Adrenal gland (tissue), 19 donors: ENCODE results near the gene FAF1. TPM values are rescaled to one million over a fixed set of nuclear protein-coding genes. Genes with fewer than 3 reads are reported as not detected.
A peak's percentile ranks its signal among the peaks of the same experiment; 100 is the strongest.
"Not testable (repeated sequence)": the region's sequence is repeated elsewhere in the genome, so short reads cannot be mapped to it uniquely, and the experiment has no call there.

Experiments used
- DNase-seq, 7 donors: peaks; one replicate each; pipeline ENCODE4 v3.0.0-alpha.2; 2019 to 2020
- H3K27ac ChIP-seq, 5 donors: fragments of 200-600 bp; sonication (generic) in 4 of 5; 1 replicate in 3 of 5; 2 replicates in 2 of 5; pipeline versions ENCODE4 v1.5.1 to v1.8.0; 2016 to 2020; ENCODE audit warnings: mild to moderate bottlenecking in 1 of 5
- H3K27me3 ChIP-seq: fragments of 200-600 bp; 2 replicates; pipeline ENCODE4 v1.8.0; 2021
- H3K36me3 ChIP-seq, 2 donors: fragments of 200-600 bp; replicated peaks in 1 of 2; 1 replicate in 1 of 2; 2 replicates in 1 of 2; pipeline versions ENCODE4 v1.5.1 to v1.8.0; 2018 to 2022
- H3K4me1 ChIP-seq, 2 donors: fragments of 200-600 bp; replicated peaks in 1 of 2; 1 replicate in 1 of 2; 2 replicates in 1 of 2; pipeline versions ENCODE4 v1.5.1 to v1.8.0; 2018 to 2021
- H3K4me3 ChIP-seq, 4 donors: fragments of 200-600 bp; sonication (generic) in 3 of 4; one replicate each; pipeline ENCODE4 v1.5.1; 2016 to 2018
- H3K9me3 ChIP-seq, 3 donors: fragments of 200-600 bp; sonication (generic) in 1 of 3; replicated peaks in 1 of 3; 1 replicate in 2 of 3; 2 replicates in 1 of 3; pipeline versions ENCODE4 v1.5.1 to v1.8.0; 2016 to 2021
- POLR2A ChIP-seq, 2 donors: fragments of 450-650 bp; IDR thresholded peaks; one replicate each; pipeline ENCODE4 v1.6.1; 2017; ENCODE audit warnings: antibody characterized with exemption in 2 of 2, mild to moderate bottlenecking in 2 of 2, moderate library complexity in 1 of 2
- WGBS, 4 donors: extraction: QIAGEN DNeasy Blood & Tissue Kit in 2 of 4; methylation state at CpG; one replicate each; pipeline versions ENCODE4 v1.1.5 to v1.1.7; 2013 to 2017; 5-methylcytosine and 5-hydroxymethylcytosine counted together
- intact Hi-C, 2 donors: fragments of 100-400 bp; cut with DNase I; formaldehyde crosslinking; loops; one replicate each; pipeline versions ENCODE4 v1.14.1 to v1.15.0; 2022 to 2023
- long read RNA-seq, 10 donors: library from polyadenylated mRNA in 3 of 10; unstranded in 2 of 10; stranded (forward) in 1 of 10; transcript quantifications; one replicate each; pipeline ENCODE4 v2.0.0 and lab custom pipeline, GENCODE V29; 2021 to 2026
- polyA plus RNA-seq, 3 donors: library from polyadenylated mRNA; stranded (reverse); fragments of 200-250 nt in 2 of 3; fragments of 350-450 nt in 1 of 3; fragmentation: Illumina TruSeq in 1 of 3; extraction: RNeasy Lipid Tissue Mini Kit (QIAGEN cat#74804) in 1 of 3; gene quantifications; one replicate each; pipeline ENCODE4 v1.2.3, GENCODE V29; 2013 to 2014
- total RNA-seq, 9 donors: library from RNA; depleted of rRNA in 4 of 9; stranded (reverse); fragments of >200 nt in 4 of 9; fragments of 120-200 nt in 1 of 9; fragmentation: NEBNext Ultra II Directional in 1 of 9; extraction: Animal tissue kit (Norgen Biotek cat#: 25700) in 1 of 9; gene quantifications; one replicate each; pipeline versions ENCODE4 v1.1.0 to v1.2.4, GENCODE V29; 2013 to 2023
- TF ChIP-seq, protein P1 (sequence below), 6 experiments: fragments of 450-650 bp in 4 of 6; fragments of 200-600 bp in 2 of 6; sonication (generic) in 1 of 6; IDR thresholded peaks; 1 replicate in 5 of 6; 2 replicates in 1 of 6; pipeline versions ENCODE4 v1.5.1 to v1.8.0; 2016 to 2021; ENCODE audit warnings: antibody characterized with exemption in 6 of 6, mild to moderate bottlenecking in 2 of 6, moderate library complexity in 1 of 6
- donor health status: healthy with polysubstance abuse.
- donor health status: Bipolar disorder and iron deficiency.
- donor health status: DM: yes; HTN: yes; CAD: no.
- donor health status: DM: no; HTN: no; CAD: no.
- donor health status: DM: no; HTN: no; CAD: no.
- donor health status: DM: yes; HTN: yes; CAD: no.

The FAF1 gene
- total RNA-seq (10 to 100 TPM; 25.2 to 88.4 (median 48.0) TPM), polyA plus RNA-seq (10 to 100 TPM; 23.4 to 79.9 (median 24.7) TPM)
- long read RNA-seq, donor 1, full-length matches to known transcripts = 2 of 2 reads
- long read RNA-seq, donor 1, partial matches to known transcripts = 0 of 2 reads
- long read RNA-seq, donor 1, other reads (novel, unspliced or antisense) = 0 of 2 reads
- long read RNA-seq, donor 2, full-length matches to known transcripts = 5 of 5 reads
- long read RNA-seq, donor 2, partial matches to known transcripts = 0 of 5 reads
- long read RNA-seq, donor 2, other reads (novel, unspliced or antisense) = 0 of 5 reads
- long read RNA-seq, donor 3, full-length matches to known transcripts = 3 of 3 reads
- long read RNA-seq, donor 3, partial matches to known transcripts = 0 of 3 reads
- long read RNA-seq, donor 3, other reads (novel, unspliced or antisense) = 0 of 3 reads
- long read RNA-seq, donor 4, full-length matches to known transcripts = 1 of 6 reads
- long read RNA-seq, donor 4, partial matches to known transcripts = 3 of 6 reads
- long read RNA-seq, donor 4, other reads (novel, unspliced or antisense) = 2 of 6 reads
- long read RNA-seq, donor 5, full-length matches to known transcripts = 109 of 118 reads
- long read RNA-seq, donor 5, partial matches to known transcripts = 1 of 118 reads
- long read RNA-seq, donor 5, other reads (novel, unspliced or antisense) = 8 of 118 reads
- long read RNA-seq, donor 6, partial matches to known transcripts = 3 of 7 reads
- long read RNA-seq, donor 6, other reads (novel, unspliced or antisense) = 4 of 7 reads
- long read RNA-seq, donor 7, full-length matches to known transcripts = 6 of 6 reads
- long read RNA-seq, donor 7, partial matches to known transcripts = 0 of 6 reads
- long read RNA-seq, donor 7, other reads (novel, unspliced or antisense) = 0 of 6 reads
- long read RNA-seq, donor 8, full-length matches to known transcripts = 4 of 4 reads
- long read RNA-seq, donor 8, partial matches to known transcripts = 0 of 4 reads
- long read RNA-seq, donor 8, other reads (novel, unspliced or antisense) = 0 of 4 reads
- long read RNA-seq, donor 9, full-length matches to known transcripts = 2 of 2 reads
- long read RNA-seq, donor 9, partial matches to known transcripts = 0 of 2 reads
- long read RNA-seq, donor 9, other reads (novel, unspliced or antisense) = 0 of 2 reads
- long read RNA-seq, donor 10, full-length matches to known transcripts = 3 of 3 reads
- long read RNA-seq, donor 10, partial matches to known transcripts = 0 of 3 reads
- long read RNA-seq, donor 10, other reads (novel, unspliced or antisense) = 0 of 3 reads

DNA sequence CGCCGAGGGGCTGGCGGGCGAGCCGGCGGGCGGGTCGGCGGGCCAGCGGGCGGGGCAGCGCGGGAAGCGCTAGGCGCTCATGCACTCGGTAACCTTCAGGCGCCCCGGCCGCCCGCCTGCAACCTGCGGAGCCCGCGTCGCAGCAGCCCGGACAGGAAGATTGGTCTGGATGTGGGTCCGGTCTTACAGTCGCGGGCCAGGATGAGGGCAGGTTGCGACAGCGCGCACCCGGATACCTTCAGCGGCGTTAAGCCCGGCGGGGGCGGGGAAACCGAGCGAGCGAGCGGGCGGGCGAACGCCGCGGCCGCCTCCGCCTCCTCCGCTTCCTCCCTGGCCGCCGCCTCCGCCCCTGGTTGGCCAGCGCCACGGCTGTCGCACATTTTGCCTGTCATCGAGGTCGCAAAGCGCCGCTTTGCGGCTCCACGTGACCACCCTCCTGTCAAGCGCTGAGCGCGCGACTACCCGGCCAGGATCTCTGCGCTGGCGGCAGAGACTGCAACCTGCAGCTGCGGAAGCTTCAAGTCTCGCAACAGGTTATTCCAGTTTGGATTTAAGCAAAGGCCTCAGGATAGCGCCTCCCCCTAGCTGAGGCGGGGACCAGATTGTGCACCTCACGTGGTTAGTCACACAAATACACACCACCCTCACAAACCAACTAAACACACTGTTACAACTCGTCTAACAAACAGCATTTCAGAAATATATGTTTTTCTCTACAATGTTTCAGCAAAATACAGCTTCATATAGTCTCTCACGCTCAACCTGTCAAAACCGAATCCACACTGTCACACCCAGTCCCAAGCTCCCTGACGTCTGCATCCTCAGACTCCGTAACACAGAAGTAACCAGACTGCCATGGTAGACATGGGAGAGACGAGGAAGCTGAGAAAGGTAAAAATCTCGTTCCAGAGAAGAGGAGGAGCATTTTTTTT, at the start of gene FAF1:
Gene FAF1 (minus strand): TSS at position 355 of the 932 bp plus-strand sequence. CDS start 456 bp downstream, outside the sequence.
- H3K9me3 ChIP-seq = no peaks in the 10 kb centered on the region
- 0 to 1% (median 1%) methylated on average over 7 to 80 of the region's 80 CpGs for WGBS, 4 donors
- peak; percentile 97 to 98 (median 97) for DNase-seq
- TF ChIP-seq, protein P1, sequence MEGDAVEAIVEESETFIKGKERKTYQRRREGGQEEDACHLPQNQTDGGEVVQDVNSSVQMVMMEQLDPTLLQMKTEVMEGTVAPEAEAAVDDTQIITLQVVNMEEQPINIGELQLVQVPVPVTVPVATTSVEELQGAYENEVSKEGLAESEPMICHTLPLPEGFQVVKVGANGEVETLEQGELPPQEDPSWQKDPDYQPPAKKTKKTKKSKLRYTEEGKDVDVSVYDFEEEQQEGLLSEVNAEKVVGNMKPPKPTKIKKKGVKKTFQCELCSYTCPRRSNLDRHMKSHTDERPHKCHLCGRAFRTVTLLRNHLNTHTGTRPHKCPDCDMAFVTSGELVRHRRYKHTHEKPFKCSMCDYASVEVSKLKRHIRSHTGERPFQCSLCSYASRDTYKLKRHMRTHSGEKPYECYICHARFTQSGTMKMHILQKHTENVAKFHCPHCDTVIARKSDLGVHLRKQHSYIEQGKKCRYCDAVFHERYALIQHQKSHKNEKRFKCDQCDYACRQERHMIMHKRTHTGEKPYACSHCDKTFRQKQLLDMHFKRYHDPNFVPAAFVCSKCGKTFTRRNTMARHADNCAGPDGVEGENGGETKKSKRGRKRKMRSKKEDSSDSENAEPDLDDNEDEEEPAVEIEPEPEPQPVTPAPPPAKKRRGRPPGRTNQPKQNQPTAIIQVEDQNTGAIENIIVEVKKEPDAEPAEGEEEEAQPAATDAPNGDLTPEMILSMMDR (IDR thresholded peaks at IDR 0.05) = peak; percentile 8 to 59 (median 42)
- peak; percentile 88 to 97 for TF ChIP-seq POLR2A (IDR thresholded peaks at IDR 0.05)
- H3K4me3 ChIP-seq = peak within 1 kb of the TSS; percentile 55 to 98 (median 68)
- H3K4me1 ChIP-seq = peaks cover 8 to 16% of the 10 kb centered on the region in 2 donors
- H3K36me3 ChIP-seq = no peaks in the 10 kb centered on the region
- H3K27me3 ChIP-seq = no peaks in the 10 kb centered on the region
- peak within 1 kb of the TSS; percentile 72 to 93 (median 85) for H3K27ac ChIP-seq
- intact Hi-C loops = loop anchor here in 1 of 2 donors (10.0 kb wide), 1 partner anchor 185 kb away; no protein-coding TSS in a partner anchor

DNA sequence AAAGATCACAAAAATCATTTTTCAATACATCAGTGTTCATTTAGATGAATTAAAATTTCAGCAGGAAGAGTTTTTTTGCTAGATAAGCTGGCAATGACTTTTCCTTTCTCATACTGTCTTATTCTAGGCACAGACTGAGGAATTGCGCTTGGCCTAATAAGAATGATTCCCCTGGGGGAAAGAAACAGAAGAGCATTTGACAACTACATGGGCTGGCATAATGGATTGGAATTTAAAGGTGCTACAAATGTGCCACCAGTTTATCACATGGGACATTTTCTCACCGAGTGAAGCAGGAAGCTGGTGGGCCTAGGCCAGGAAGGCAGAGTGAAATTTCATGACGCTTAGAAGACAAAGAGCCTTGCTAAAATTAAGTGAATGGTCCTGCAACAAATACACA, 49.3 kb upstream of the FAF1 start:
- 61 to 73% (median 65%) methylated on average over 3 of the region's 3 CpGs for WGBS, 4 donors

DNA sequence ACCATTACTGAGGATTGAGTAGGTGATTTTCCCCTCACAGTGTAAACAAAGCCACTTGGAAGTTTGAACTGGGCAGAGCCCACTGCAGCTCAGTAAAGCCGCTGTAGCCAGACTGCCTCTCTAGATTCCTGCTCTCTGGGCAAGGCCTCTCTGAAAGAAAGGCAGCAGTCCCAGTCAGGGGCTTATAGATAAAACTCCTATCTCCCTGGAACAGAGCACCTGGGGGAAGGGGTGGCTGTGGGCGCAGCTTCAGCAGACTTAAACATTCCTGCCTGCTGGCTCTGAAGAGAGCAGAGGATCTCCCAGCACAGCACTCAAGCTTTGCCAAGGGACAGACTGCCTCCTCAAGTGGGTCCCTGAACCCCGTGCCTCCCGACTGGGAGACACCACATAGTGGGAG, 45.5 kb upstream of the FAF1 start:
- WGBS, 4 donors = 88 to 100% (median 95%) methylated on average over 1 to 4 of the region's 4 CpGs
- H3K27me3 ChIP-seq, H3K4me3 ChIP-seq, DNase-seq, H3K4me1 ChIP-seq, H3K27ac ChIP-seq, intact Hi-C loops, H3K36me3 ChIP-seq, H3K9me3 ChIP-seq: not testable (repeated sequence)

More for the DNA sequence above, 49.3 kb upstream of the FAF1 start:
- TF ChIP-seq POLR2A (IDR thresholded peaks at IDR 0.05) = no peak
- TF ChIP-seq, protein P1 (IDR thresholded peaks at IDR 0.05) = no peak
- no peaks in the 10 kb centered on the region for H3K36me3 ChIP-seq
- H3K4me3 ChIP-seq = no peak overlapping the region
- H3K9me3 ChIP-seq = no peaks in the 10 kb centered on the region
- DNase-seq = no peak
- intact Hi-C loops = no loop called here
- H3K4me1 ChIP-seq = no peaks in the 10 kb centered on the region
- H3K27me3 ChIP-seq = no peaks in the 10 kb centered on the region
- no peak overlapping the region for H3K27ac ChIP-seq

DNA sequence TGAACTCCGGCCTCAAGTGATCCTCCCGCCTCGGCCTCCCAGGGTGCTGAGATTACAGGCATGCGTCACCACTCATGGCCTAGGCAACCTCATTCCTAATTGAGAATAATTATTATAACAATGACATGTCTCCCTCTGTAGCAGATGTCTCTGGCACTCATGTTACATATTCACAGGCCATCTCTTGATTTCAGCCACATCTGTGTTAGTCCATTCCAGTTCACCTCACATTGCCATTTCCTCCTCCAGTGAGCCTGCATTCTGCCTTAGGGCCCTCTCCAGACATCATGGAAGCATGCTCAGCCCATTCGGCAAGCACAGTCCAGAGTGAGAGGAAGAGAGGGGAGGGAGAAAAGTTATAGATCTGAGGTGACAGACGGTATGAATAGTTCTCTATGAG, 42.4 kb upstream of the FAF1 start:
- Histone ChIP-seq H3K9me3 (no peaks in the 10 kb centered on the region), H3K27ac (no peak overlapping the region), H3K27me3 (no peaks in the 10 kb centered on the region), H3K4me3 (no peak overlapping the region), H3K4me1 (no peaks in the 10 kb centered on the region), H3K36me3 (no peaks in the 10 kb centered on the region)
- WGBS, 4 donors = 93 to 96% (median 94%) methylated on average over 6 of the region's 6 CpGs
- intact Hi-C loops = no loop called here
- DNase-seq = no peak
- TF ChIP-seq POLR2A (IDR thresholded peaks at IDR 0.05) = no peak
- TF ChIP-seq, protein P1 (IDR thresholded peaks at IDR 0.05) = no peak
